HL-60 (cell line): ENCODE measurements around the gene CHST13.

Experiments used
- DNase-seq, 2 experiments: peaks; one replicate each; pipeline ENCODE4 v3.0.0-alpha.2; 2010 to 2020; ENCODE audit warnings: low read depth in 1 of 2, low spot score in 1 of 2
- H3K27ac ChIP-seq: fragments of 250-450 bp; sonication (Bioruptor Pico); replicated peaks from 2 replicates; pipeline ENCODE4 v1.5.1; 2020; ENCODE audit warnings: mild to moderate bottlenecking, moderate library complexity
- H3K27me3 ChIP-seq: fragments of 250-450 bp; sonication (Bioruptor Pico); 2 replicates; pipeline ENCODE4 v1.5.1; 2021; ENCODE audit warnings: mild to moderate bottlenecking, moderate library complexity; ENCODE audit not compliant: insufficient read depth, poor library complexity, severe bottlenecking
- H3K4me3 ChIP-seq: replicated peaks from 2 replicates; pipeline ENCODE4 v1.5.1; 2011; ENCODE audit warnings: mild to moderate bottlenecking, control low read depth, low read length; ENCODE audit not compliant: insufficient read depth
- CTCF ChIP-seq: IDR thresholded peaks from one replicate; pipeline ENCODE4 v1.5.1; 2011; ENCODE audit warnings: low read length, control low read depth, inconsistent platforms; ENCODE audit not compliant: insufficient read depth
- GABPA ChIP-seq: IDR thresholded peaks from 2 replicates; pipeline ENCODE4 v1.6.1; 2012; ENCODE audit warnings: low read depth
- POLR2AphosphoS5 ChIP-seq: IDR thresholded peaks from 2 replicates; pipeline ENCODE4 v1.6.1; 2012; ENCODE audit warnings: low read depth
- REST ChIP-seq: IDR thresholded peaks from 2 replicates; pipeline ENCODE4 v1.6.1; 2012; ENCODE audit warnings: low read depth; ENCODE audit not compliant: insufficient replicate concordance
- SPI1 ChIP-seq: IDR thresholded peaks from 2 replicates; pipeline ENCODE4 v1.6.1; 2012; ENCODE audit warnings: low read depth, mild to moderate bottlenecking, borderline replicate concordance

The CHST13 gene

GRCh38 chr3:126481808-126482502, 42.0 kb upstream of the CHST13 start:
- no peak for DNase-seq
- Histone ChIP-seq H3K4me3 (no peak overlapping the region), H3K27me3 (no peaks in the 10 kb centered on the region), H3K27ac (no peak overlapping the region)
- TF ChIP-seq GABPA = no peak
- no peak for TF ChIP-seq POLR2AphosphoS5
- TF ChIP-seq SPI1 = no peak
- TF ChIP-seq REST = no peak
- no peak for TF ChIP-seq CTCF

- H3K27ac ChIP-seq = no peak overlapping the region
- no peak for DNase-seq
- H3K27me3 ChIP-seq = no peaks in the 10 kb centered on the region
- no peak for TF ChIP-seq REST
- no peak for TF ChIP-seq GABPA
- no peak for TF ChIP-seq SPI1
- no peak for TF ChIP-seq POLR2AphosphoS5
- TF ChIP-seq CTCF = no peak
- H3K4me3 ChIP-seq = no peak overlapping the region
Observed at GRCh38 chr3:126482503-126483255, 41.3 kb upstream of the CHST13 start.

- no peak for DNase-seq
- Histone ChIP-seq H3K27me3 (no peaks in the 10 kb centered on the region), H3K4me3 (no peak overlapping the region), H3K27ac (no peak overlapping the region)
- TF ChIP-seq REST = no peak
- TF ChIP-seq SPI1 = no peak
- TF ChIP-seq GABPA = no peak
- no peak for TF ChIP-seq CTCF
- TF ChIP-seq POLR2AphosphoS5 = no peak
Observed at GRCh38 chr3:126483321-126483761, 40.6 kb upstream of the CHST13 start.
